H1 (cell line): Measurements from ENCODE around the gene GUCY2D. TPM values are rescaled to one million over a fixed set of nuclear protein-coding genes. Genes with fewer than 3 reads are reported as not detected.

Source experiments
- CHD1 ChIP-seq: IDR thresholded peaks from 2 replicates; pipeline ENCODE4 v1.6.1; 2012; ENCODE audit warnings: low read depth, low read length, improper control_type of control experiment
- KDM1A ChIP-seq: fragments of 200-600, 300-600 bp; sonication (generic); IDR thresholded peaks from 2 replicates; pipeline ENCODE4 v1.7.1; 2016; ENCODE audit warnings: mild to moderate bottlenecking, low read length, borderline replicate concordance
- RFX5 ChIP-seq: IDR thresholded peaks from 2 replicates; pipeline ENCODE4 v1.6.1; 2011; ENCODE audit warnings: low read depth, low read length, improper control_type of control experiment, borderline replicate concordance
- RNF2 ChIP-seq: fragments of 200-900, 300-1000 bp; sonication (generic); IDR thresholded peaks from 2 replicates; pipeline ENCODE4 v1.7.1; 2016; ENCODE audit warnings: borderline replicate concordance, low read depth, mild to moderate bottlenecking, antibody characterized with exemption, low read length; ENCODE audit not compliant: poor library complexity, severe bottlenecking; ENCODE audit errors: missing control alignments
- RXRA ChIP-seq: IDR thresholded peaks from 2 replicates; pipeline ENCODE4 v1.6.1; 2011; ENCODE audit warnings: low read depth, mild to moderate bottlenecking, low read length, moderate library complexity; ENCODE audit not compliant: insufficient read depth
- SIRT6 ChIP-seq: IDR thresholded peaks from one replicate; pipeline ENCODE4 v1.7.1; 2012; ENCODE audit warnings: low read length, inconsistent platforms
- SP1 ChIP-seq: IDR thresholded peaks from 2 replicates; pipeline ENCODE4 v1.6.1; 2011; ENCODE audit warnings: low read depth, low read length
- SRF ChIP-seq: IDR thresholded peaks from 2 replicates; pipeline ENCODE4 v1.6.1; 2011; ENCODE audit warnings: mild to moderate bottlenecking, low read depth, low read length, moderate library complexity
- TAF7 ChIP-seq: optimal IDR thresholded peaks from 2 replicates; pipeline ENCODE3; 2011; ENCODE audit warnings: low read depth, mild to moderate bottlenecking, inconsistent platforms, low read length, moderate library complexity, borderline replicate concordance
- polyA plus RNA-seq, 7 experiments: library from polyadenylated mRNA; depleted of rRNA in 3 of 7; stranded (reverse) in 5 of 7; unstranded in 2 of 7; fragments of >200 nt in 5 of 7; fragments of 200-250 nt in 2 of 7; gene quantifications; 1 replicate in 5 of 7; 2 replicates in 1 of 7; 4 replicates in 1 of 7; pipeline versions ENCODE4 v1.2.1 to v1.2.3, GENCODE V29; 2011 to 2013; ENCODE audit warnings: missing spikeins in 2 of 7, mixed read lengths in 2 of 7
- total RNA-seq: library from RNA; stranded (reverse); fragmentation: NEBNext Ultra II Directional; extraction: Animal tissue kit (Norgen Biotek cat#: 25700); gene quantifications from 2 replicates; pipeline ENCODE4 v1.2.1, GENCODE V29; 2021
- TF ChIP-seq, protein P1 (sequence below): fragments of 300-600 bp; sonication (generic); IDR thresholded peaks from 2 replicates; pipeline ENCODE4 v1.7.1; 2012; ENCODE audit warnings: low read length, moderate library complexity, mild to moderate bottlenecking, inconsistent platforms; ENCODE audit not compliant: insufficient replicate concordance
- TF ChIP-seq, protein P2 (sequence below): IDR thresholded peaks from 2 replicates; pipeline ENCODE4 v1.6.1; 2011; ENCODE audit warnings: low read depth, mild to moderate bottlenecking, low read length; ENCODE audit not compliant: insufficient read depth

GUCY2D gene
- total and polyA plus RNA-seq, 2 of the 8 experiments (the other 6 are each of a cell fraction or from before 2014, with no cell fraction given): 0.20 to 0.48 TPM

DNA sequence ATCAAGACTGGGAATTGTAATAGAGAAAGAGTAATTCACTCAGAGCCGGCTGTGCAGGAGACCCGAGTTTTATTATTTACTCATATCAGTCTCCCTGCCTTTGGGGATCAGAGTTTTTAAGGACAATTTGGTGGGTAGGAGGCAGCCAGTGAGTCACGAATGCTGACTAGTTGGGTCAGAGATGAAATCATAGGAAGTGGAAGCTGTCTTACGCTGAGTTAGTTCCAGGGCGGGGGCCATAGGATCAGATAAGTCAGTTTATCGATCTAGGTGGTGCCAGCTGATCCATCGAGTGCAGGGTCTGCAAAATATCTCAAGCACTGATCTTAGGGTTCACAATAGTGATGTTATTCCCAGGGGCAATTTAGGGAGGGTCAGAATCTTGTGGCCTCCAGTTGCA lies 20.2 kb upstream of the GUCY2D start (continued):
- TF ChIP-seq, protein P1, sequence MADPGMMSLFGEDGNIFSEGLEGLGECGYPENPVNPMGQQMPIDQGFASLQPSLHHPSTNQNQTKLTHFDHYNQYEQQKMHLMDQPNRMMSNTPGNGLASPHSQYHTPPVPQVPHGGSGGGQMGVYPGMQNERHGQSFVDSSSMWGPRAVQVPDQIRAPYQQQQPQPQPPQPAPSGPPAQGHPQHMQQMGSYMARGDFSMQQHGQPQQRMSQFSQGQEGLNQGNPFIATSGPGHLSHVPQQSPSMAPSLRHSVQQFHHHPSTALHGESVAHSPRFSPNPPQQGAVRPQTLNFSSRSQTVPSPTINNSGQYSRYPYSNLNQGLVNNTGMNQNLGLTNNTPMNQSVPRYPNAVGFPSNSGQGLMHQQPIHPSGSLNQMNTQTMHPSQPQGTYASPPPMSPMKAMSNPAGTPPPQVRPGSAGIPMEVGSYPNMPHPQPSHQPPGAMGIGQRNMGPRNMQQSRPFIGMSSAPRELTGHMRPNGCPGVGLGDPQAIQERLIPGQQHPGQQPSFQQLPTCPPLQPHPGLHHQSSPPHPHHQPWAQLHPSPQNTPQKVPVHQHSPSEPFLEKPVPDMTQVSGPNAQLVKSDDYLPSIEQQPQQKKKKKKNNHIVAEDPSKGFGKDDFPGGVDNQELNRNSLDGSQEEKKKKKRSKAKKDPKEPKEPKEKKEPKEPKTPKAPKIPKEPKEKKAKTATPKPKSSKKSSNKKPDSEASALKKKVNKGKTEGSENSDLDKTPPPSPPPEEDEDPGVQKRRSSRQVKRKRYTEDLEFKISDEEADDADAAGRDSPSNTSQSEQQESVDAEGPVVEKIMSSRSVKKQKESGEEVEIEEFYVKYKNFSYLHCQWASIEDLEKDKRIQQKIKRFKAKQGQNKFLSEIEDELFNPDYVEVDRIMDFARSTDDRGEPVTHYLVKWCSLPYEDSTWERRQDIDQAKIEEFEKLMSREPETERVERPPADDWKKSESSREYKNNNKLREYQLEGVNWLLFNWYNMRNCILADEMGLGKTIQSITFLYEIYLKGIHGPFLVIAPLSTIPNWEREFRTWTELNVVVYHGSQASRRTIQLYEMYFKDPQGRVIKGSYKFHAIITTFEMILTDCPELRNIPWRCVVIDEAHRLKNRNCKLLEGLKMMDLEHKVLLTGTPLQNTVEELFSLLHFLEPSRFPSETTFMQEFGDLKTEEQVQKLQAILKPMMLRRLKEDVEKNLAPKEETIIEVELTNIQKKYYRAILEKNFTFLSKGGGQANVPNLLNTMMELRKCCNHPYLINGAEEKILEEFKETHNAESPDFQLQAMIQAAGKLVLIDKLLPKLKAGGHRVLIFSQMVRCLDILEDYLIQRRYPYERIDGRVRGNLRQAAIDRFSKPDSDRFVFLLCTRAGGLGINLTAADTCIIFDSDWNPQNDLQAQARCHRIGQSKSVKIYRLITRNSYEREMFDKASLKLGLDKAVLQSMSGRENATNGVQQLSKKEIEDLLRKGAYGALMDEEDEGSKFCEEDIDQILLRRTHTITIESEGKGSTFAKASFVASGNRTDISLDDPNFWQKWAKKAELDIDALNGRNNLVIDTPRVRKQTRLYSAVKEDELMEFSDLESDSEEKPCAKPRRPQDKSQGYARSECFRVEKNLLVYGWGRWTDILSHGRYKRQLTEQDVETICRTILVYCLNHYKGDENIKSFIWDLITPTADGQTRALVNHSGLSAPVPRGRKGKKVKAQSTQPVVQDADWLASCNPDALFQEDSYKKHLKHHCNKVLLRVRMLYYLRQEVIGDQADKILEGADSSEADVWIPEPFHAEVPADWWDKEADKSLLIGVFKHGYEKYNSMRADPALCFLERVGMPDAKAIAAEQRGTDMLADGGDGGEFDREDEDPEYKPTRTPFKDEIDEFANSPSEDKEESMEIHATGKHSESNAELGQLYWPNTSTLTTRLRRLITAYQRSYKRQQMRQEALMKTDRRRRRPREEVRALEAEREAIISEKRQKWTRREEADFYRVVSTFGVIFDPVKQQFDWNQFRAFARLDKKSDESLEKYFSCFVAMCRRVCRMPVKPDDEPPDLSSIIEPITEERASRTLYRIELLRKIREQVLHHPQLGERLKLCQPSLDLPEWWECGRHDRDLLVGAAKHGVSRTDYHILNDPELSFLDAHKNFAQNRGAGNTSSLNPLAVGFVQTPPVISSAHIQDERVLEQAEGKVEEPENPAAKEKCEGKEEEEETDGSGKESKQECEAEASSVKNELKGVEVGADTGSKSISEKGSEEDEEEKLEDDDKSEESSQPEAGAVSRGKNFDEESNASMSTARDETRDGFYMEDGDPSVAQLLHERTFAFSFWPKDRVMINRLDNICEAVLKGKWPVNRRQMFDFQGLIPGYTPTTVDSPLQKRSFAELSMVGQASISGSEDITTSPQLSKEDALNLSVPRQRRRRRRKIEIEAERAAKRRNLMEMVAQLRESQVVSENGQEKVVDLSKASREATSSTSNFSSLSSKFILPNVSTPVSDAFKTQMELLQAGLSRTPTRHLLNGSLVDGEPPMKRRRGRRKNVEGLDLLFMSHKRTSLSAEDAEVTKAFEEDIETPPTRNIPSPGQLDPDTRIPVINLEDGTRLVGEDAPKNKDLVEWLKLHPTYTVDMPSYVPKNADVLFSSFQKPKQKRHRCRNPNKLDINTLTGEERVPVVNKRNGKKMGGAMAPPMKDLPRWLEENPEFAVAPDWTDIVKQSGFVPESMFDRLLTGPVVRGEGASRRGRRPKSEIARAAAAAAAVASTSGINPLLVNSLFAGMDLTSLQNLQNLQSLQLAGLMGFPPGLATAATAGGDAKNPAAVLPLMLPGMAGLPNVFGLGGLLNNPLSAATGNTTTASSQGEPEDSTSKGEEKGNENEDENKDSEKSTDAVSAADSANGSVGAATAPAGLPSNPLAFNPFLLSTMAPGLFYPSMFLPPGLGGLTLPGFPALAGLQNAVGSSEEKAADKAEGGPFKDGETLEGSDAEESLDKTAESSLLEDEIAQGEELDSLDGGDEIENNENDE: no peak
- TF ChIP-seq RXRA (no peak), KDM1A (no peak), CHD1 (no peak), RNF2 (no peak), SRF (no peak), TAF7 (no peak), RFX5 (no peak), SIRT6 (no peak), SP1 (no peak)
- TF ChIP-seq, protein P2, sequence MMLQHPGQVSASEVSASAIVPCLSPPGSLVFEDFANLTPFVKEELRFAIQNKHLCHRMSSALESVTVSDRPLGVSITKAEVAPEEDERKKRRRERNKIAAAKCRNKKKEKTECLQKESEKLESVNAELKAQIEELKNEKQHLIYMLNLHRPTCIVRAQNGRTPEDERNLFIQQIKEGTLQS: no peak
